ENCODE data around the gene TBCD.

Gene TBCD

GRCh38 chr17:82927661-82928601 lies 176.1 kb downstream of the TBCD start:
- no peak for DNase-seq

GRCh38 chr17:82929011-82929622 lies 177.3 kb downstream of the TBCD start:
- no peak for DNase-seq

- no peak for DNase-seq
Measured at GRCh38 chr17:82929676-82930042, 177.8 kb downstream of the TBCD start.

- DNase-seq = no peak
Measured at GRCh38 chr17:82930043-82930923, 178.4 kb downstream of the TBCD start.

GRCh38 chr17:82930924-82931698 lies 179.2 kb downstream of the TBCD start:
- no peak for DNase-seq

- no peak for DNase-seq
Measured at GRCh38 chr17:82931699-82932517, 180.0 kb downstream of the TBCD start.

GRCh38 chr17:82932518-82933310 lies 180.8 kb downstream of the TBCD start:
- DNase-seq = no peak

GRCh38 chr17:82933911-82934310 lies 182.0 kb downstream of the TBCD start:
- no peak for DNase-seq

GRCh38 chr17:82935966-82936767 lies 184.3 kb downstream of the TBCD start:
- no peak for DNase-seq

GRCh38 chr17:82936768-82937171 lies 184.9 kb downstream of the TBCD start:
- no peak for DNase-seq

- no peak for DNase-seq
Measured at GRCh38 chr17:82937411-82938371, 185.8 kb downstream of the TBCD start.

GRCh38 chr17:82938486-82938872 lies 186.6 kb downstream of the TBCD start:
- DNase-seq = no peak

GRCh38 chr17:82938873-82939620 lies 187.2 kb downstream of the TBCD start:
- DNase-seq = no peak

- no peak for DNase-seq
Measured at GRCh38 chr17:82939621-82940135, 187.8 kb downstream of the TBCD start.

GRCh38 chr17:82940226-82941020 lies 188.6 kb downstream of the TBCD start:
- no peak for DNase-seq
